GM12874 (cell line): ENCODE results near the gene BMP10.

Source experiments
- CTCF ChIP-seq: IDR thresholded peaks from 2 replicates; pipeline ENCODE4 v1.5.1; 2011; ENCODE audit warnings: low read depth, mild to moderate bottlenecking, control low read depth, low read length, moderate library complexity; ENCODE audit not compliant: insufficient read depth

Gene BMP10

GRCh38 chr2:68889021-68889420 is 17.8 kb upstream of the BMP10 start:
- no peak for TF ChIP-seq CTCF

GRCh38 chr2:68888038-68888704 is 17.0 kb upstream of the BMP10 start:
- no peak for TF ChIP-seq CTCF

GRCh38 chr2:68885811-68886075 is 14.5 kb upstream of the BMP10 start:
- TF ChIP-seq CTCF, result no peak

GRCh38 chr2:68885074-68885810 is 14.0 kb upstream of the BMP10 start:
- no peak for TF ChIP-seq CTCF

GRCh38 chr2:68880213-68880612 is 9.0 kb upstream of the BMP10 start:
- TF ChIP-seq CTCF, result no peak

- TF ChIP-seq CTCF, result no peak
Observed at GRCh38 chr2:68879296-68879695, 8.1 kb upstream of the BMP10 start.

- no peak for TF ChIP-seq CTCF
Observed at GRCh38 chr2:68878753-68879152, 7.6 kb upstream of the BMP10 start.
